HepG2 (cell line): ENCODE data around the gene SART1. TPM values are rescaled to one million over a fixed set of nuclear protein-coding genes. Genes with fewer than 3 reads are reported as not detected.

Experiments
- ARID5B ChIP-seq: IDR thresholded peaks from 2 replicates; pipeline ENCODE4 v1.4.0; 2020; ENCODE audit warnings: mild to moderate bottlenecking, missing genetic modification reagents
- E2F5 ChIP-seq: sonication (generic); formaldehyde crosslinking; conservative IDR thresholded peaks from 2 replicates; pipeline ENCODE4 v1.4.0; 2020; ENCODE audit warnings: missing genetic modification reagents
- HNRNPH1 ChIP-seq: fragments of 200-400 bp; formaldehyde crosslinking; optimal IDR thresholded peaks from 2 replicates; pipeline ENCODE3; 2017; ENCODE audit warnings: mild to moderate bottlenecking, low read depth, low read length
- MLXIP ChIP-seq: sonication (generic); formaldehyde crosslinking; IDR thresholded peaks from 2 replicates; pipeline ENCODE4 v1.9.0; 2021; ENCODE audit warnings: missing genetic modification reagents, borderline replicate concordance
- NR2F2 ChIP-seq: IDR thresholded peaks from 2 replicates; pipeline ENCODE4 v1.6.1; 2012; ENCODE audit warnings: low read depth, inconsistent platforms, borderline replicate concordance
- PCBP2 ChIP-seq: fragments of 200-400 bp; formaldehyde crosslinking; optimal IDR thresholded peaks from 2 replicates; pipeline ENCODE3; 2018; ENCODE audit warnings: low read length, low read depth; ENCODE audit not compliant: poor library complexity, severe bottlenecking
- TFDP1 ChIP-seq: IDR thresholded peaks from 2 replicates; pipeline ENCODE4 v1.6.1; 2016; ENCODE audit warnings: missing compliant biosample characterization, missing genetic modification reagents, borderline replicate concordance
- ZNF232 ChIP-seq: sonication (generic); formaldehyde crosslinking; IDR thresholded peaks from 2 replicates; pipeline ENCODE4 v1.4.0; 2020; ENCODE audit warnings: missing genetic modification reagents, borderline replicate concordance
- ZNF350 ChIP-seq: sonication (generic); formaldehyde crosslinking; IDR thresholded peaks from 2 replicates; pipeline ENCODE4 v1.4.0; 2020; ENCODE audit warnings: mild to moderate bottlenecking, low read depth, missing genetic modification reagents, borderline replicate concordance
- ZNF569 ChIP-seq: sonication (generic); formaldehyde crosslinking; IDR thresholded peaks from 2 replicates; pipeline ENCODE4 v1.5.0; 2020; ENCODE audit warnings: mild to moderate bottlenecking, missing genetic modification reagents, moderate library complexity, borderline replicate concordance
- ZNF577 ChIP-seq: sonication (generic); formaldehyde crosslinking; IDR thresholded peaks from 2 replicates; pipeline ENCODE4 v1.4.0; 2020; ENCODE audit warnings: mild to moderate bottlenecking, low read depth, missing genetic modification reagents, borderline replicate concordance
- ZNF646 ChIP-seq: sonication (generic); formaldehyde crosslinking; IDR thresholded peaks from 2 replicates; pipeline ENCODE4 v1.9.0; 2021; ENCODE audit warnings: mild to moderate bottlenecking, missing genetic modification reagents
- ZSCAN21 ChIP-seq: sonication (generic); formaldehyde crosslinking; IDR thresholded peaks from 2 replicates; pipeline ENCODE4 v1.8.0; 2022; ENCODE audit warnings: mild to moderate bottlenecking, missing genetic modification reagents, moderate library complexity, borderline replicate concordance
- polyA plus RNA-seq, 8 experiments: library from polyadenylated mRNA; depleted of rRNA in 3 of 8; stranded (reverse) in 7 of 8; unstranded in 1 of 8; fragments of >200 nt; fragmentation: Illumina TruSeq in 4 of 8; extraction: Trizol in 4 of 8; gene quantifications; 2 replicates each; pipeline versions ENCODE4 v1.2.1 to v1.2.3, GENCODE V29; 2011 to 2016; ENCODE audit warnings: low read depth in 4 of 8, missing spikeins in 1 of 8, mixed read lengths in 1 of 8; ENCODE audit not compliant: insufficient read depth in 1 of 8
- total RNA-seq, 5 experiments: library from RNA; depleted of rRNA; stranded (reverse); fragments of >200 nt; fragmentation: Illumina TruSeq; extraction: Trizol; gene quantifications; 2 replicates each; pipeline ENCODE4 v1.2.3, GENCODE V29; 2016; ENCODE audit warnings: low read depth in 1 of 5

Gene SART1
- total and polyA plus RNA-seq, 2 of the 13 experiments (the other 11 are each of a cell fraction or from before 2014, with no cell fraction given), result 11.3 to 22.5 TPM

- TF ChIP-seq ARID5B, result peak; percentile 60
- TF ChIP-seq ZNF232 (CRISPR knock-in tag), result no peak
- TF ChIP-seq E2F5 (CRISPR knock-in tag), result no peak
- no peak for TF ChIP-seq ZSCAN21 (CRISPR knock-in tag)
- TF ChIP-seq ZNF569 (CRISPR knock-in tag), result no peak
- no peak for TF ChIP-seq PCBP2
- TF ChIP-seq ZNF577 (CRISPR knock-in tag), result no peak
- no peak for TF ChIP-seq HNRNPH1
- no peak for TF ChIP-seq ZNF646 (CRISPR knock-in tag)
- no peak for TF ChIP-seq NR2F2
- no peak for TF ChIP-seq MLXIP (CRISPR knock-in tag)
- TF ChIP-seq ZNF350 (CRISPR knock-in tag), result 0 out of 2 replicates have a peak, but pooled peaks have one; percentile 28
- TF ChIP-seq TFDP1 (CRISPR knock-in tag), result no peak
Observed at GRCh38 chr11:65915821-65916251, 45.7 kb upstream of the SART1 start (continued).
